Bone marrow (tissue), 2 donors: ENCODE data around the gene EGR1.
"Not testable (repeated sequence)": the region's sequence is repeated elsewhere in the genome, so short reads cannot be mapped to it uniquely, and the experiment has no call there.

Source experiments
- DNase-seq, 2 donors: peaks; one replicate each; lab custom pipeline; 2025; lab: John Stamatoyannopoulos, UW

Gene EGR1

DNA sequence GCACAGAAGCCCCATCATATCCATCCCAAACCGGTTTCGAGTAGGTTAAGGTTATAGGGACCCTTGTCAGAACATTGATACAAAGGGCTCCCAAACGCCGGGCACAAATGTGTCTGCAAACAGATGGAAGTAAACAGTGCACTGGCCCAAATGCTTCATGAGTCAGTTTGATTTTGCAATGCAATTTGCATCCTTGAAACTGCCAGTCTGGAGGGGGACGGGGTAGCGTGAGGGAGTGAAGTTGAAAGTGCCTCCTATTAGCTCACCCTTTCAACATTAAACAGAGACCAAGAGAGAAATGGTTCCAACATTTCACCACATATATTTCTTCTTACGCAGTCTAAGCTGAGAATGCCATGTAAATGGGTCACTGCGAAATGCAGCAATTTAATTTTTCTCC lies 42.2 kb downstream of the EGR1 start:
- not testable (repeated sequence) for DNase-seq

DNA sequence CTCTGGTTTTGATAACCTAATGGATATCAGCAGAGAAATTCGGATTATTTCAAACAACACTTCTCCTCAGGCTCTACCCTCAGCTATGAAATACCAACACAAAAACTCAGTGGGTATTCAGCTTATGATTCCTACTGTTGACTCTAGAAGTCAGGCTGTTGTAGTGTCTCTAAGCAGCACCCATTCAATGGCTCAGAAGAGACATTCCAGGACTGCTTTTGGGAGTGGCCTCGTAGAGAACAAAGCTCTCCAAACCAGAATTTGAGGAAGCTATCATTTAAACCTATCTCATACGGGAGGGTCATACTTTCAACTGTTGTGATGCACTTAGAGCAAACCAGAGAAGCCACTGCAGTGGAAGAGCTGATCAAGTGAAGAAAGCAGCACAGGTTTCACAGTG lies 43.7 kb downstream of the EGR1 start:
- DNase-seq, result no peak

DNA sequence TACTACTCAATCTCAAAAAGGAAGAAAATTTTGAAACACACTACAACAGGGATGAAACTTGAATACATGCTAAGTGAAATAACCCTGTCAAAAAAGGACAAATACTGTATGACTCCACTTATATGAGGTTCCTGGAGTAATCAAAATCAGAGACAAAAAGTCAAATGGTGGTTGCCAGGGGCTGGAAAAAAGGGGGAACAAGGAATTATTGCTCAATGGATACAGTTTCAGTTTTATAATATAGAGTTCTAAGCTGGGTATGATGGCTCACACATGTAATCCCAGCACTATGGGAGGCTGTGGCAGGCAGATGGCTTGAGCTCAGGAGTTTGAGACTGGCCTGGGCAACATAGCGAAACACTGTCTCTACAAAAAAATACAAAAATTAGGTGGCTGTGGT lies 48.7 kb downstream of the EGR1 start:
- no peak for DNase-seq

DNA sequence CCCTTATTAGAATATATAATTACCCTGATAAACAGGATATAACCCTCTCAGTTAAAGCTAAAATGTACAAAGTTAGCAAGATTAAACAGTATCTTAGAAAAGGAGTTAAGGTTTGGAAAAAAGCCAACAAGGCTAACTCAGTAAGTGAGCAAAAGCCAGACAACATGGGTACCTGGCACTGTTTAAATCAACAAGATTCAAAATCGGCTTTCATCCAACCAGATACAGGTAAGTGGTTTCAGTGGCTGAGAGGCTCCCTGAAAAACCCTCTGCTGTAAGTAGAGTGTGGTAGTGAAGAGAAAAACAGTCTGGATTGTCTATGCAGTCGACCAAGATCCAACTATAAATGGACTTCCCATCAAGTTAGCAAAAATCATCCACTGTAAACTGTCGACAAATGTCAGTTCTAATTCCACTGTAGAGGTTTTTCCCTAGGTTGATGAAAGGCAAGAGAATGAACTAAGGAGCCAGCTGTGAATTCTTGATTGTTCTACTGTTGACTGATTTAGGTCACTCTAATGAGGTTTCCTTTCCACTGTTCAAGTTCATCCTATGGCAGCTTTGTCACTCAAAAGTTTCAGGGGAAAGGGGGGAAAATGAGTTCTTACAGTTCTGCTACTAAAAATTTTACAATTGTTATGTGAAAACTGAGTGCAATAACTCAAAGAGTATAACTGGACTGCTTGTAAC lies 50.4 kb downstream of the EGR1 start:
- DNase-seq, result no peak

DNA sequence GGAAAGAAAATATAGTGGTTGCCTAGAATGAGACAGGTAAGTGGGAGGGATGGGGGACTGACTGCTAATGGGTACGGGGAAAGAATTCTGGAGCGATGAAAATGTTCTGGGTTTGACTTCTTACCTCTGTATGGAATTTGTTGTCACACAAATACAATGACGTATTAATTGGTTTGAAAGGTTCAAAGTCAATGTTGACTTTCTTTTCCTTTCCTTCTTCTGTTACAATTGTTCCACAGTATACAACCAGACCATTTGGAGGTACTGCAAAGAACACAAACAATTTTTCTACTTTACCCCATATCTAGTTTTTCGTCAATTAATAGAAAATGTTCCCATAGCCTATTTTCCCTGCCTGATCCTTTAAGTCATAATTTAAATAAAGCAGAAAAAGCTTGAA lies 52.2 kb downstream of the EGR1 start:
- no peak for DNase-seq
